Mucosa of descending colon (tissue), 3 donors: ENCODE data around the gene DDAH1. TPM values are rescaled to one million over a fixed set of nuclear protein-coding genes. Genes with fewer than 3 reads are reported as not detected.

Experiments
- ATAC-seq: fragments of 200-7000 bp; cut with Tn5 transposase; one replicate; pipeline ENCODE4 v1.9.1; 2020; ENCODE audit warnings: mild to moderate bottlenecking, moderate library complexity
- DNase-seq, 3 donors: peaks; one replicate each; pipeline ENCODE4 v3.0.0-alpha.2; 2020
- H3K36me3 ChIP-seq: fragments of 200-600 bp; one replicate; pipeline ENCODE4 v1.8.0; 2021; ENCODE audit warnings: low read depth, mild to moderate bottlenecking
- H3K4me1 ChIP-seq: fragments of 200-600 bp; one replicate; pipeline ENCODE4 v1.8.0; 2021; ENCODE audit warnings: low read depth, mild to moderate bottlenecking
- H3K4me3 ChIP-seq: fragments of 200-600 bp; one replicate; pipeline ENCODE4 v1.8.0; 2021; ENCODE audit warnings: mild to moderate bottlenecking
- H3K9me3 ChIP-seq: fragments of 200-600 bp; one replicate; pipeline ENCODE4 v1.8.0; 2021; ENCODE audit warnings: mild to moderate bottlenecking
- CTCF ChIP-seq: fragments of 200-600 bp; IDR thresholded peaks from one replicate; pipeline ENCODE4 v1.8.0; 2022; ENCODE audit warnings: antibody characterized with exemption, mild to moderate bottlenecking
- intact Hi-C, 2 donors: fragments of 100-400 bp; cut with DNase I in 1 of 2; cut with micrococcal nuclease in 1 of 2; formaldehyde crosslinking; loops; one replicate each; pipeline versions ENCODE4 v1.11.0 to v1.11.1; 2022; cut with DNase I, micrococcal nuclease
- total RNA-seq, 3 donors: library from RNA; stranded (reverse); fragmentation: NEBNext Ultra II Directional in 2 of 3; extraction: Animal tissue kit (Norgen Biotek cat#: 25700) in 2 of 3; gene quantifications; one replicate each; pipeline versions ENCODE4 v1.2.1 to v1.2.4, GENCODE V29; 2021 to 2023
- donor health status: DM: no; HTN: no; CAD: no; lungs with moderate emphysema.
- donor health status: DM: no; HTN: no; CAD: no.
- donor health status: DM: no; HTN: yes; CAD: no.

DDAH1 gene
- total RNA-seq, 3 donors from 2014 or later, result 45.9 to 86.3 (median 74.1) TPM

- Histone ChIP-seq H3K9me3 (no peaks in the 10 kb centered on the region), H3K36me3 (no peaks in the 10 kb centered on the region), H3K4me3 (peak overlapping the region; percentile 90), H3K4me1 (peaks cover 52% of the 10 kb centered on the region)
- DNase-seq (peak in 2 of 3 donors; percentile 32 to 41), ATAC-seq (no peak)
- intact Hi-C loops, result no loop called here
- no peak for TF ChIP-seq CTCF
These were observed 187.8 kb downstream of the DDAH1 start for GRCh38 chr1:85276978-85277639.

GRCh38 chr1:85276215-85276977 is 188.6 kb downstream of the DDAH1 start, which contains the start of gene BCL10:
TSS of gene BCL10 (minus strand) at chr1:85276632. CDS start at chr1:85276352, 280 bp downstream.
- peak; percentile 88 for ATAC-seq
- peaks cover 59% of the 10 kb centered on the region for H3K4me1 ChIP-seq

GRCh38 chr1:85275701-85276214 is 189.2 kb downstream of the DDAH1 start:
- Histone ChIP-seq H3K36me3 (no peaks in the 10 kb centered on the region), H3K4me3 (peak overlapping the region; percentile 90), H3K9me3 (no peaks in the 10 kb centered on the region), H3K4me1 (peaks cover 60% of the 10 kb centered on the region)
- intact Hi-C loops, result no loop called here
- TF ChIP-seq CTCF, result no peak
- no peak for DNase-seq
- no peak for ATAC-seq

More at GRCh38 chr1:85276215-85276977, 188.6 kb downstream of the DDAH1 start, which contains the start of gene BCL10:
- TF ChIP-seq CTCF, result no peak
- H3K9me3 ChIP-seq, result no peaks in the 10 kb centered on the region
- H3K4me3 ChIP-seq, result peak within 1 kb of the TSS; percentile 90
- intact Hi-C loops, result no loop called here
- H3K36me3 ChIP-seq, result no peaks in the 10 kb centered on the region
- DNase-seq, result peak; percentile 99 to 100 (median 99)

- intact Hi-C loops, result no loop called here
These were observed 189.9 kb downstream of the DDAH1 start for GRCh38 chr1:85274969-85275453.

More at GRCh38 chr1:85274969-85275453, 189.9 kb downstream of the DDAH1 start:
- Histone ChIP-seq H3K9me3 (no peaks in the 10 kb centered on the region), H3K36me3 (no peaks in the 10 kb centered on the region), H3K4me1 (peaks cover 65% of the 10 kb centered on the region), H3K4me3 (peak overlapping the region; percentile 90)
- ATAC-seq, result peak; percentile 64
- TF ChIP-seq CTCF, result no peak
- DNase-seq, result peak in 1 of 3 donors; percentile 43
